Peyer's patch (tissue), 4 donors: ENCODE results near the gene NOL4L.

ENCODE experiments used
- POLR2A ChIP-seq, 2 donors: fragments of 450-650 bp; IDR thresholded peaks; one replicate each; pipeline ENCODE4 v1.5.1; 2017; ENCODE audit warnings: antibody characterized with exemption in 2 of 2, mild to moderate bottlenecking in 2 of 2, moderate library complexity in 2 of 2
- TF ChIP-seq, protein P1 (sequence below), 6 experiments: fragments of 450-650 bp in 4 of 6; fragments of 200-600 bp in 2 of 6; sonication (generic) in 1 of 6; IDR thresholded peaks; one replicate each; pipeline ENCODE4 v1.5.1; 2017 to 2019; ENCODE audit warnings: antibody characterized with exemption in 6 of 6, mild to moderate bottlenecking in 3 of 6, moderate library complexity in 1 of 6

DNA sequence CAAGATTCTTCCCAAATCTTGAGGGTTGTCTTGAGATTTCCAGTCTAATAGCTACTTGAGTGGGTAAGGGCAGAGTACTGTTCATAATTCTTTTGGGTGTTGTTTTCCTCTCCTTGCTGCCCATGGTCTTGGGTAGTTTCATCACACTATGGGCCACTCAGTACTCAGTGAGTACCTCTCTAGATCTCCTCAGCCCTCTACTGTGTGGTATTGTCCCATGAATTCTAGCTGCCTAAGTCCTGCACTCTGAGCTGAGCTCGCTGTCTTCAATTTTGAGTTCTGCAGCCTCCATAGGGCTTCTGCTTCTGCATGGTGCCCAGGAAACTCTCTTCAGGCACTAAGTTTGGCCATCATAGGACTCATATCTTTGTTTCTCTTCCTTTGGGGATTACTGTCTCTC lies 184.7 kb downstream of the NOL4L start:
- TF ChIP-seq, protein P1, sequence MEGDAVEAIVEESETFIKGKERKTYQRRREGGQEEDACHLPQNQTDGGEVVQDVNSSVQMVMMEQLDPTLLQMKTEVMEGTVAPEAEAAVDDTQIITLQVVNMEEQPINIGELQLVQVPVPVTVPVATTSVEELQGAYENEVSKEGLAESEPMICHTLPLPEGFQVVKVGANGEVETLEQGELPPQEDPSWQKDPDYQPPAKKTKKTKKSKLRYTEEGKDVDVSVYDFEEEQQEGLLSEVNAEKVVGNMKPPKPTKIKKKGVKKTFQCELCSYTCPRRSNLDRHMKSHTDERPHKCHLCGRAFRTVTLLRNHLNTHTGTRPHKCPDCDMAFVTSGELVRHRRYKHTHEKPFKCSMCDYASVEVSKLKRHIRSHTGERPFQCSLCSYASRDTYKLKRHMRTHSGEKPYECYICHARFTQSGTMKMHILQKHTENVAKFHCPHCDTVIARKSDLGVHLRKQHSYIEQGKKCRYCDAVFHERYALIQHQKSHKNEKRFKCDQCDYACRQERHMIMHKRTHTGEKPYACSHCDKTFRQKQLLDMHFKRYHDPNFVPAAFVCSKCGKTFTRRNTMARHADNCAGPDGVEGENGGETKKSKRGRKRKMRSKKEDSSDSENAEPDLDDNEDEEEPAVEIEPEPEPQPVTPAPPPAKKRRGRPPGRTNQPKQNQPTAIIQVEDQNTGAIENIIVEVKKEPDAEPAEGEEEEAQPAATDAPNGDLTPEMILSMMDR (IDR thresholded peaks at IDR 0.05), result no peak
- no peak for TF ChIP-seq POLR2A (IDR thresholded peaks at IDR 0.05)
